Mesenteric fat pad (tissue), 1 donor: ENCODE results near the gene TAF4B. TPM values are rescaled to one million over a fixed set of nuclear protein-coding genes. Genes with fewer than 3 reads are reported as not detected.
A peak's percentile ranks its signal among the peaks of the same experiment; 100 is the strongest.
"Not testable (repeated sequence)": the region's sequence is repeated elsewhere in the genome, so short reads cannot be mapped to it uniquely, and the experiment has no call there.

Source experiments
- DNase-seq: peaks from one replicate; pipeline ENCODE4 v3.0.0-alpha.2; 2020; ENCODE audit warnings: low spot score
- total RNA-seq: library from RNA; stranded (reverse); fragmentation: NEBNext Ultra II Directional; extraction: Animal tissue kit (Norgen Biotek cat#: 25700); gene quantifications from one replicate; pipeline ENCODE4 v1.2.1, GENCODE V29; 2021
- donor health status: DM: yes; HTN: yes; CAD: no.

TAF4B gene
- total RNA-seq, 1 donor from 2014 or later, result 4.9 TPM

GRCh38 chr18:26378701-26379100 lies 152.5 kb downstream of the TAF4B start:
- no peak for DNase-seq

GRCh38 chr18:26381555-26381954 lies 155.3 kb downstream of the TAF4B start:
- not testable (repeated sequence) for DNase-seq

GRCh38 chr18:26383454-26384270 lies 157.4 kb downstream of the TAF4B start:
- no peak for DNase-seq

- DNase-seq, result no peak
These were observed 159.8 kb downstream of the TAF4B start for GRCh38 chr18:26386002-26386401.

GRCh38 chr18:26386441-26386840 lies 160.2 kb downstream of the TAF4B start:
- DNase-seq, result no peak

GRCh38 chr18:26394047-26394654 lies 167.9 kb downstream of the TAF4B start:
- no peak for DNase-seq

GRCh38 chr18:26397019-26397418 lies 170.8 kb downstream of the TAF4B start:
- DNase-seq, result no peak

- no peak for DNase-seq
These were observed 177.2 kb downstream of the TAF4B start for GRCh38 chr18:26403491-26403890.

- no peak for DNase-seq
These were observed 179.1 kb downstream of the TAF4B start for GRCh38 chr18:26405190-26405801.

- DNase-seq, result no peak
These were observed 180.1 kb downstream of the TAF4B start for GRCh38 chr18:26406324-26406723.

GRCh38 chr18:26406854-26407517 lies 180.7 kb downstream of the TAF4B start:
- no peak for DNase-seq

GRCh38 chr18:26407736-26408601 lies 181.7 kb downstream of the TAF4B start:
- DNase-seq, result no peak

- no peak for DNase-seq
These were observed 182.8 kb downstream of the TAF4B start for GRCh38 chr18:26409091-26409490.

- no peak for DNase-seq
These were observed 188.7 kb downstream of the TAF4B start for GRCh38 chr18:26414901-26415440.

- no peak for DNase-seq
These were observed 189.4 kb downstream of the TAF4B start for GRCh38 chr18:26415631-26416030.

- no peak for DNase-seq
These were observed 190.5 kb downstream of the TAF4B start for GRCh38 chr18:26416652-26417150.

- DNase-seq, result no peak
These were observed 190.9 kb downstream of the TAF4B start for GRCh38 chr18:26417190-26417589.

- no peak for DNase-seq
These were observed 192.0 kb downstream of the TAF4B start for GRCh38 chr18:26418225-26418624.

GRCh38 chr18:26419746-26420145 lies 193.5 kb downstream of the TAF4B start:
- DNase-seq, result peak; percentile 82

- DNase-seq, result peak; percentile 62
These were observed 195.3 kb downstream of the TAF4B start for GRCh38 chr18:26421503-26421902.
